Choroid plexus epithelial cell (primary cell): Measurements from ENCODE around the gene ZMYND19.
"Not testable (repeated sequence)": the region's sequence is repeated elsewhere in the genome, so short reads cannot be mapped to it uniquely, and the experiment has no call there.

Source experiments
- DNase-seq: peaks from one replicate; pipeline ENCODE4 v3.0.0-alpha.2; 2010; ENCODE audit warnings: low read depth
- H3K4me3 ChIP-seq: 2 replicates; pipeline ENCODE4 v1.5.1; 2011; ENCODE audit warnings: low read depth, mild to moderate bottlenecking, control low read depth, low read length, moderate library complexity
- TF ChIP-seq, protein P1 (sequence below): conservative IDR thresholded peaks from 2 replicates; pipeline ENCODE4 v1.5.1; 2011; ENCODE audit warnings: low read depth, mild to moderate bottlenecking, control low read depth, inconsistent platforms, low read length, moderate library complexity

ZMYND19 gene

DNA sequence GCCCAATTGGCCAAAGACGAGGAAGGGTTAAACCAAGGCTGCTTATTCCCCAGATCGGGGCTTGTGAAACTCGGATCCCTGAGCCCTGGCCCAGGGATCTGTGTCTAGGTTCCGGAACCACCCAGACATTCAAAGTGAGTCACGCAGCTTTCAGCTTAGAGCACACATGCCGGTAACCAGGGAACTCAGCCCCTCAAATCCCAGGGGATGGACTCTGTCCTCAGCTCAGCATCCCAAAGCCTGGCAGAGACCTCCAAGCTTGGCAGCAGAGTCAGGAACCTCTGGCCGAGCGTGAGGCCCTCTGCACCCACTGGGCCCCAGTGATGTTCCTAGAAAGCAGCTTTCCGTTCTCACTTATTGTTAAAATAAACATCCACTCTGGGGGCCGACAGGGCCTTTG is 45.2 kb downstream of the ZMYND19 start:
- TF ChIP-seq, protein P1, sequence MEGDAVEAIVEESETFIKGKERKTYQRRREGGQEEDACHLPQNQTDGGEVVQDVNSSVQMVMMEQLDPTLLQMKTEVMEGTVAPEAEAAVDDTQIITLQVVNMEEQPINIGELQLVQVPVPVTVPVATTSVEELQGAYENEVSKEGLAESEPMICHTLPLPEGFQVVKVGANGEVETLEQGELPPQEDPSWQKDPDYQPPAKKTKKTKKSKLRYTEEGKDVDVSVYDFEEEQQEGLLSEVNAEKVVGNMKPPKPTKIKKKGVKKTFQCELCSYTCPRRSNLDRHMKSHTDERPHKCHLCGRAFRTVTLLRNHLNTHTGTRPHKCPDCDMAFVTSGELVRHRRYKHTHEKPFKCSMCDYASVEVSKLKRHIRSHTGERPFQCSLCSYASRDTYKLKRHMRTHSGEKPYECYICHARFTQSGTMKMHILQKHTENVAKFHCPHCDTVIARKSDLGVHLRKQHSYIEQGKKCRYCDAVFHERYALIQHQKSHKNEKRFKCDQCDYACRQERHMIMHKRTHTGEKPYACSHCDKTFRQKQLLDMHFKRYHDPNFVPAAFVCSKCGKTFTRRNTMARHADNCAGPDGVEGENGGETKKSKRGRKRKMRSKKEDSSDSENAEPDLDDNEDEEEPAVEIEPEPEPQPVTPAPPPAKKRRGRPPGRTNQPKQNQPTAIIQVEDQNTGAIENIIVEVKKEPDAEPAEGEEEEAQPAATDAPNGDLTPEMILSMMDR: no peak
- no peak overlapping the region for H3K4me3 ChIP-seq
- DNase-seq: peak; percentile 73

DNA sequence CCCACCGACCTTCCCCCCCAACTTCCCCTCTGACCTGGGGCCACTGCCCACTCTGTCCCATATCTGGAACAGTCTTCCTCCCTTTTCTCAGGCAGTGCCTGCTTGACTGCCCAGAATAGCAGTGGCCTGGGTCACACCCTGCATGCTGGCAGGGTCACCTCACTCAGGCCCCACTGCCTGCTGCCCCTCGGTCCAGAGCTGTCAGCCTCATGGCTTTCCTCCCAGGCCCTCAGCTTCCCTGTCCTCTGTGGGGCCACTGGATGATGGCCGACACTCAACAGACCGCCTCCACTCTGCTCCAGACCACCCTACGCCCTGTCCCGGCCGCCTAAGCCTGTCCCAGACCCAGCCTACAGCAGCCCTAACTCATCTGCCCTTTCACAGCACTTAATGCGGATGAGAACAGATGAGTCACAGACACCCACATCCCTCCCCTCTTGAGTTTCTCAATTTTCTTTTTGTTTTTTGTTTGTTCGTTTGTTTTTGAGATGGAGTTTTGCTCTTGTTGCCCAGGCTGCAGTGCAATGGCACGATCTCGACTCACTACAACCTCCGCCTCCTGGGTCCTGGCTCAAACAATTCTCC is 46.0 kb downstream of the ZMYND19 start:
- DNase-seq: peak; percentile 62
- TF ChIP-seq, protein P1: no peak

DNA sequence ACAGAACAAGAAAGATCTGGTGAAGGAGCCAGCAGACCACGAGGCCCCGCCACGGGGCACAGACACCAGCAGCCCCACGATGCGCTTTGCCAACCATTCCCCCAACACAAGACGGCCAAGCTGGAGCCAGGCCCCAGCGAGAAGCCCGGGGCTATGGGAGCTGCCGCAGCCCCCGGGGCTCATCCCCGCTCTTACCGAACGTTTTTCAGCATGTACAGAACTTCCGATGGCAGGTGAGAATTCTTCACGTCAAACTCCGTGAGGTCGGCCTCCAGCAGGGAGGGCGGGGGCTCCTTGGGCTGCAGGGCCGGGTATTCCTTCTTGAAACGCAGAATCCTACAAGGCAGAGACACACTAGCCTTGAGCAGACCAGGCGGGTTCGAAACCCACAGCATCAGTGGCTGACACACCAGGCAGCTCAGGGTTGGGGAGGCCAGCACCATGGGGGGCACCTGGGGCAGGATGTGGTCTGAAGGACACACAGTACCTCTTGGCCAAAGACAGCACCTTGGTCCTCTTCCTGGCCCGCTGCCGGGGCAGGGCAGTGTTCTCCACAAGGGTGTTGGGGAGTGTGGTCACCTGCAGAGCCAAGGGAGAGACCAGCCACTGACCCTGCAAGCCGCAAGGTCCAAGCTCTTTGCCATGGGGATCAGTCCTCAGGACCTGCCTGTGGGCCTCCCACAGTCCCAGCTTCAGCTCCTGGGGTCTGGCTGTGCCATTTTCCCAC is 46.9 kb downstream of the ZMYND19 start:
- DNase-seq: no peak
- no peak overlapping the region for H3K4me3 ChIP-seq
- TF ChIP-seq, protein P1: no peak

More for the DNA sequence above, 46.0 kb downstream of the ZMYND19 start:
- no peak overlapping the region for H3K4me3 ChIP-seq

DNA sequence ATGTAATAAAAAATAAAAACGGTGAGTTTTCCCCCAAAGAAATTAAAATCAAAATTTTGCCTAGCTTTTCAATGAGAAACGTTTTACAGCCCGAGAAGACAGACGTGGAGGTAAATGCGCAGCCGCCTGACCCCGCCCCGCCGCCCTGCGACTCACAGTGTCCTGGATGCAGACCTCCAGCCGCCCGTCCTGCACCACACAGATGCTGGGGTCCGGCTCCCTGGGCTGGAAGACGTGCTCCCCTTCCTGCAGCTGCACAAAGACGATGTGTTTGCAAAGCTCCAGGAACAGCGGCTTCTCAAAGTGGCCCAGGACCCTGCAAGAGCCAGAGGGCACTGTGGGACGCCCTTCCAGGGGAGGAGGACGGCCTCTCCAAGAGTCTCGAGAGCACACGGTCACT is 47.8 kb downstream of the ZMYND19 start:
- no peak overlapping the region for H3K4me3 ChIP-seq
- DNase-seq: no peak
- TF ChIP-seq, protein P1: no peak

DNA sequence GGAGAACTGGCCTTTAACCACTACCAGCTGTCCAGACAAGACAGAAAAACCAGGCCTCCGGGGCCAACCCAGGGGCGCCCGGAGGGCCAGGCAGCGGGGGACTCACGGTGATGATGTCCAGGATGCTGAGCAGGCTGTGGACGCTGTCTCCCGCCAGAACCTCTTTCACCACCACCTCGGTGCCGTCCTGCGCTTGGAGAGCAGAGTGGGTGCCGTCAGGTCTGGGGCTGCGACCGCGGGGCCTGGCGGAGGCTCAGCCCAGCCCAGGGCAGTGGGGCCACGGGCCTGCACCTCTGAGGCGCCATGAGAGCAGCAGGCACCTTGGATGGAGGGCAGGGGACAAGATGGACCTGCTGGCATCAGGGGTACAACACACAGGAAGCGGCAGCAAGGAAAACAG is 49.8 kb downstream of the ZMYND19 start:
- no peak overlapping the region for H3K4me3 ChIP-seq
- TF ChIP-seq, protein P1: no peak
- DNase-seq: no peak

DNA sequence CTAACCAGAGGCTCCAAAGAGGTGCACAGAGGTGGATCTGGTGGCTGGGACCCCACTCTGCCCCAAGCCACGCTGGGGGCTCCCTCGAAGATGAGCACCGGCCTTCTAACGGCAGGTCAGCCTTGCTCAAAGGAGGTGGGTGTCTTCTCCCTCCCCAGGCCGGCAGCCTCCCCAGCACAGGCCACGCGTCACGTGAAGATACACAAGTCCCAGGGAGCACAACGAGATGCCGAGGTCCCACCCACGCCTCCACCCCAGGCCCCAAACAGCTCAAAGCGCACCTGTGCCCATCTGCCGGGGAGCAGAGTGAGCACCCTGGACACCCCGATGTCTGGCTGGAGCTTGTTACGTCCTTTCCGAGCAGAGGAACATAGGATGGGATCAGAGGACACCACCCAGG is 52.3 kb downstream of the ZMYND19 start:
- TF ChIP-seq, protein P1: no peak
- no peak overlapping the region for H3K4me3 ChIP-seq
- DNase-seq: no peak

DNA sequence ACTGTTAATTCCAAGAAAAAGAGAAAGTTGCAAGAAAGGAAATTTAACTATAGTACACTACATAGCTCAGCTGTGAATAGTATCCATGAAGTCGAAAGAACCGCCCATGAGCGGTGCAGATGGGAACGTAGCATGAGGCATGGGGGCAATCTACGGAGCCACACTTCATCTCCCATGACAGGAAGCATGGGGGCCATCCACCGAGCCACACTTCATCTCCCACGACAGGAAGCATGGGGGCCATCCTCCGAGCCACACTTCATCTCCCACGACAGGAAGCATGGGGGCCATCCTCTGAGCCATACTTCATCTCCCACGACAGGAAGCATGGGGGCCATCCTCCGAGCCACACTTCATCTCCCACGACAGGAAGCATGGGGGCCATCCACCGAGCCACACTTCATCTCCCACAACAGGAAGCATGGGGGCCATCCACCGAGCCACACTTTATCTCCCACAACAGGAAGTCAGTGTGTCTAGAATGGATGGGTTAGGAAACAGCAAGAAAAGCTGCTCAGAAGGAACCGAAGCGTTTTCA is 53.6 kb downstream of the ZMYND19 start:
- DNase-seq, H3K4me3 ChIP-seq: not testable (repeated sequence)
